Natural killer cell treated with Interleukin-12 subunit alpha and Interleukin-12 subunit beta and Interleukin-15 and Interleukin-18, amount 100 ng/mL, for 72 hours (primary cell): ENCODE measurements around the gene TBC1D14. TPM values are rescaled to one million over a fixed set of nuclear protein-coding genes. Genes with fewer than 3 reads are reported as not detected.

Source experiments
- ATAC-seq, 2 donors: fragments of 150-1000 bp; cut with Tn5 transposase in 1 of 2; sonication (Bioruptor Pico), chemical (Tn5 transposase) in 1 of 2; 2 replicates each; pipeline ENCODE4 v1.10.0; 2021
- DNase-seq: peaks from one replicate; pipeline ENCODE4 v3.0.0; 2022; ENCODE audit warnings: low spot score
- H3K27ac Mint-ChIP-seq, 2 donors: 1 replicate in 1 of 2; 2 replicates in 1 of 2; pipeline ENCODE4 v1.8.0; 2022; ENCODE audit warnings: mixed read lengths in 2 of 2, mild to moderate bottlenecking in 1 of 2, moderate library complexity in 1 of 2
- H3K27me3 Mint-ChIP-seq, 2 donors: 1 replicate in 1 of 2; 2 replicates in 1 of 2; pipeline ENCODE4 v1.8.0; 2022; ENCODE audit warnings: mixed read lengths in 2 of 2
- H3K36me3 Mint-ChIP-seq: one replicate; pipeline ENCODE4 v1.8.0; 2022; ENCODE audit warnings: mixed read lengths
- H3K4me1 Mint-ChIP-seq, 2 donors: 1 replicate in 1 of 2; 2 replicates in 1 of 2; pipeline ENCODE4 v1.8.0; 2022; ENCODE audit warnings: low read depth in 2 of 2, mixed read lengths in 2 of 2, mild to moderate bottlenecking in 1 of 2
- H3K4me3 Mint-ChIP-seq: one replicate; pipeline ENCODE4 v1.8.0; 2022; ENCODE audit warnings: mixed read lengths
- H3K9me3 Mint-ChIP-seq: 2 replicates; pipeline ENCODE4 v1.8.0; 2022; ENCODE audit warnings: mixed read lengths
- total RNA-seq, 2 donors: library from RNA; stranded (reverse); gene quantifications; one replicate each; pipeline ENCODE4 v1.2.3, GENCODE V29; 2022

The TBC1D14 gene
- total RNA-seq, 2 donors from 2014 or later, result 37.3 to 56.9 TPM

GRCh38 chr4:6917461-6918271, 8.0 kb downstream of the TBC1D14 start:
- Mint-ChIP-seq H3K9me3 (no peaks in the 10 kb centered on the region), H3K27me3 (no peaks in the 10 kb centered on the region), H3K4me1 (peaks cover 57 to 58% of the 10 kb centered on the region in 2 donors), H3K27ac (peak overlapping the region; percentile 88 to 93), H3K36me3 (no peaks in the 10 kb centered on the region), H3K4me3 (peak overlapping the region; percentile 82)
- peak; percentile 78 for DNase-seq
- peak; percentile 79 to 84 for ATAC-seq

GRCh38 chr4:6918338-6918737, 8.7 kb downstream of the TBC1D14 start:
- peaks cover 52 to 53% of the 10 kb centered on the region in 2 donors for H3K4me1 Mint-ChIP-seq
- H3K27me3 Mint-ChIP-seq, result no peaks in the 10 kb centered on the region
- H3K4me3 Mint-ChIP-seq, result peak overlapping the region; percentile 82
- H3K27ac Mint-ChIP-seq, result peak overlapping the region; percentile 88 to 93
- H3K36me3 Mint-ChIP-seq, result no peaks in the 10 kb centered on the region
- DNase-seq (no peak), ATAC-seq (peak in 1 of 2 donors; percentile 42)
- H3K9me3 Mint-ChIP-seq, result no peaks in the 10 kb centered on the region

DNA sequence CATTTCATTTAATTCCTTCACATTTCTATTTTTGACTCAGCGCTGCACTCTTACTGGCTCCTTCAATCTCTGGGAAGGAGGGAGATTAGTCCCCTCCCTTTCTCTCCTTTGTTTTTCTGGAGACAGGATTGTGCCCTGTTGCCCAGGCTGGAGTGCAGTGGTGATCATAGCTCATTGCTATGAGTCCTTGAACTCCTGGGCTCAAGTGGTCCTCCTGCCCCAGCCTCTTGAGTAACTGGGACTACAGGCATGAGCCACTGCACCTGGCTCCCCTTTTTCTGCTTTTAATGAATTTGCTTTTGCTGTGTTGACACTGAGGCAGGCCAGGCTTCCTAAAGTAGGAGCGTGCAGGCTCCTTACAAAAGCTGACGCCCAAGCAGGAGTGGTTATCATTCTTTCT, 10.5 kb downstream of the TBC1D14 start:
- Mint-ChIP-seq H3K9me3 (no peaks in the 10 kb centered on the region), H3K4me1 (peaks cover 59 to 63% of the 10 kb centered on the region in 2 donors), H3K27ac (peak overlapping the region; percentile 40 to 63), H3K4me3 (no peak overlapping the region), H3K36me3 (peaks cover under 1% of the 10 kb centered on the region), H3K27me3 (no peaks in the 10 kb centered on the region)
- ATAC-seq, result no peak
- no peak for DNase-seq

DNA sequence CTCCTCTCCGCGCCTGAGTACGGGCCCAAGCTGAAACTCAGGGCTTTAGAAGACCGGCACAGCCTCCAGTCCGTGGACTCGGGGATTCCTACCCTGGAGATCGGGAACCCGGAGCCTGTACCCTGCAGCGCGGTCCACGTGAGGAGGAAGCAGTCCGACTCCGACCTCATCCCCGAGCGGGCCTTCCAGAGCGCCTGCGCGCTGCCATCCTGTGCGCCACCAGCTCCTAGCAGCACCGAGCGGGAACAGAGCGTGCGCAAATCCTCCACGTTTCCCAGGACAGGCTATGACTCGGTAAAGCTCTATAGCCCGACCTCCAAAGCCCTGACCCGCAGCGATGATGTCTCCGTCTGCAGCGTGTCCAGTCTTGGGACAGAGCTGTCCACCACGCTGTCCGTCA, 13.9 kb downstream of the TBC1D14 start:
- H3K36me3 Mint-ChIP-seq, result peaks cover 9% of the 10 kb centered on the region
- DNase-seq (no peak), ATAC-seq (no peak)
- H3K9me3 Mint-ChIP-seq, result no peaks in the 10 kb centered on the region
- no peaks in the 10 kb centered on the region for H3K27me3 Mint-ChIP-seq
- no peak overlapping the region for H3K4me3 Mint-ChIP-seq
- H3K27ac Mint-ChIP-seq, result peak overlapping the region in 1 of 2 donors; percentile 19
- peaks cover 65 to 70% of the 10 kb centered on the region in 2 donors for H3K4me1 Mint-ChIP-seq

DNA sequence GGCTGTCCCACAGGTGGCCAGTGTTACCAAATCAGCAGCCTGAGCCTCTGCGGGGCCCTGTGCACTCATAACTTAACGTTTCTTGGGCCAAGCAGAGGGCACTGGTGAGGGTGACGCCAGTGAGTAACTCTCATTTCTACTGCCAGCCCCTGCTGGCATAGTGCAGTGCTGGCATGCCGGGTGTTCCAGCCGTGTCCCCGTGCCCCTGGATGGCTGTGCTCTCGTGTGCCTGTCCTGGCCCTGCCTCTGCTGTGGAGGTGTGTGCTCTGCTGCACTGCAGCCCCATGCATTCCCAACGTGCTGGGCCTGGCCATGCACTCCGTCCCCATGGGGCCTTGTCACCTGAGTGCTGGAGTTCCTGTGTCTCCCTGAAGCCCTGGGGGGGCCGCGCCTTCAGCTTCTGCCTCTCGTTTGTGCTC, 14.7 kb downstream of the TBC1D14 start:
- Mint-ChIP-seq H3K36me3 (peaks cover 9% of the 10 kb centered on the region), H3K4me3 (peak overlapping the region; percentile 87), H3K27ac (peak overlapping the region; percentile 89 to 95), H3K9me3 (no peaks in the 10 kb centered on the region), H3K27me3 (no peaks in the 10 kb centered on the region), H3K4me1 (peaks cover 69 to 74% of the 10 kb centered on the region in 2 donors)
- ATAC-seq (no peak), DNase-seq (no peak)

GRCh38 chr4:6925357-6925836, 15.8 kb downstream of the TBC1D14 start:
- Mint-ChIP-seq H3K36me3 (peaks cover 9% of the 10 kb centered on the region), H3K4me3 (peak overlapping the region; percentile 87)
- ATAC-seq, result peak; percentile 91 to 93

DNA sequence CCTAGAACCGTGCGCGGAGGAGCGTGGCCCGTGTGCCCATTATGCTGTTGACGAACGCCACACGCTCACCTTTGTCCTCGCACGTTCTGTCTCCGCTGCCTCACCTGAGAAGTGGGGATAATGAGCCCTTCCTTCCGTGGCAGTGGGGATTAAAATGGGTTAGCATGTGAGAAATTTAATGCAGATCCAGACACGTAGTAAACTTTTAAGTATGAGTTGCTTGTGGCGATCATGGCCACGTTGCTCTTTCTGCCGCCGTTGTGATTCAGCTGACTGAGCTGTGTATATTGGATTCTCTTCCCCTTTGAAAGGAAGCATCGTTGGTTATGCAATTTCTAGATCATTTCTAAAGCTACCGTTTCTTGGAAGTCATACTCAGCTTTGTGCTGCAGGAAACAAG, 16.5 kb downstream of the TBC1D14 start:
- H3K4me1 Mint-ChIP-seq, result peaks cover 65 to 69% of the 10 kb centered on the region in 2 donors

More at GRCh38 chr4:6925357-6925836, 15.8 kb downstream of the TBC1D14 start:
- Mint-ChIP-seq H3K27ac (peak overlapping the region; percentile 89 to 95), H3K27me3 (no peaks in the 10 kb centered on the region), H3K9me3 (no peaks in the 10 kb centered on the region), H3K4me1 (peaks cover 70 to 72% of the 10 kb centered on the region in 2 donors)
- DNase-seq, result peak; percentile 88

GRCh38 chr4:6926681-6927478, 17.3 kb downstream of the TBC1D14 start:
- Mint-ChIP-seq H3K9me3 (no peaks in the 10 kb centered on the region), H3K36me3 (peaks cover 14% of the 10 kb centered on the region), H3K4me3 (peak overlapping the region; percentile 87), H3K4me1 (peaks cover 67 to 72% of the 10 kb centered on the region in 2 donors), H3K27me3 (no peaks in the 10 kb centered on the region), H3K27ac (peak overlapping the region; percentile 89 to 95)
- DNase-seq (no peak), ATAC-seq (no peak)

More for the DNA sequence above, 16.5 kb downstream of the TBC1D14 start:
- Mint-ChIP-seq H3K4me3 (peak overlapping the region; percentile 87), H3K27me3 (no peaks in the 10 kb centered on the region), H3K9me3 (no peaks in the 10 kb centered on the region), H3K27ac (peak overlapping the region; percentile 89 to 95), H3K36me3 (peaks cover 9% of the 10 kb centered on the region)
- DNase-seq, result no peak
- ATAC-seq, result peak; percentile 51 to 61

- Mint-ChIP-seq H3K27ac (peak overlapping the region; percentile 89 to 95), H3K9me3 (no peaks in the 10 kb centered on the region), H3K4me3 (no peak overlapping the region), H3K4me1 (peaks cover 57 to 66% of the 10 kb centered on the region in 2 donors), H3K27me3 (no peaks in the 10 kb centered on the region), H3K36me3 (peaks cover 14% of the 10 kb centered on the region)
- ATAC-seq, result no peak
- DNase-seq, result no peak
These were observed 18.5 kb downstream of the TBC1D14 start for GRCh38 chr4:6928081-6928480.

GRCh38 chr4:6929339-6929811, 19.7 kb downstream of the TBC1D14 start:
- H3K9me3 Mint-ChIP-seq, result no peaks in the 10 kb centered on the region
- peaks cover 65 to 66% of the 10 kb centered on the region in 2 donors for H3K4me1 Mint-ChIP-seq
- peaks cover 20% of the 10 kb centered on the region for H3K36me3 Mint-ChIP-seq
- no peak overlapping the region for H3K4me3 Mint-ChIP-seq
- no peak for ATAC-seq
- DNase-seq, result no peak
- H3K27ac Mint-ChIP-seq, result peak overlapping the region in 1 of 2 donors; percentile 95
- no peaks in the 10 kb centered on the region for H3K27me3 Mint-ChIP-seq

DNA sequence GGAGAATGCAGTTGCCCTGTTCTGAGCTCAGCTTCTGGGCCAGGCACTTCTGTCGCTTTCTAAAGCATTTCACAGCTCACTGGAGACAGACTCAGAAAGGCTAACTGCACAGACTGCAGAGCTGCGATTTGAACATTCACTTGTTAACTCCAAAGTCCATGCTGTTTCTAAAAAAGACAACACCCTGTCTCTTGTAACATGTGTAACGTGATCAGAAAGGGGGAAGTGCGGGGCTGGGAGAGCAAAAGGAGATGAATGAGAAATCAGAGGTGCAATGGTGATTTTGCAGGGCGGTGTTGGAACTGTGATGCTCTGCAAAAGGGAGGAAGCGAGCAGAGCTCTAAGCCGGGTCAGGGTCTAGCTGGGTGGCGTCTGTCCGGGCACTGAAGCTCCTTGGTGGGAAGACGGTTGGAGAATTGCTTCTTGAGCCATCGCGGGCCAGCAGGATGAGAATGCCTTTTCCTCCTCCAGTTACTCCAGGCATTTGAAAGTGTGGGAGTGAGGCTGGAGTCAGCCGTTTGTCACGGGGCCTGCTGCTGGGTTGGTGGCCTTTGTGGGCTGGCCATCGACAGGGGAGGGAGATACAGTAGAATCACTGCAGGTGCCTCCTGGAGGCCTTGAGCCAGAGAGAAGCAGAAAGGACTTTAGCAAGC, 20.3 kb downstream of the TBC1D14 start:
- Mint-ChIP-seq H3K4me3 (no peak overlapping the region), H3K4me1 (peaks cover 61% of the 10 kb centered on the region in 2 donors), H3K9me3 (no peaks in the 10 kb centered on the region), H3K36me3 (peaks cover 20% of the 10 kb centered on the region), H3K27me3 (no peaks in the 10 kb centered on the region), H3K27ac (no peak overlapping the region)
- DNase-seq (no peak), ATAC-seq (no peak)

DNA sequence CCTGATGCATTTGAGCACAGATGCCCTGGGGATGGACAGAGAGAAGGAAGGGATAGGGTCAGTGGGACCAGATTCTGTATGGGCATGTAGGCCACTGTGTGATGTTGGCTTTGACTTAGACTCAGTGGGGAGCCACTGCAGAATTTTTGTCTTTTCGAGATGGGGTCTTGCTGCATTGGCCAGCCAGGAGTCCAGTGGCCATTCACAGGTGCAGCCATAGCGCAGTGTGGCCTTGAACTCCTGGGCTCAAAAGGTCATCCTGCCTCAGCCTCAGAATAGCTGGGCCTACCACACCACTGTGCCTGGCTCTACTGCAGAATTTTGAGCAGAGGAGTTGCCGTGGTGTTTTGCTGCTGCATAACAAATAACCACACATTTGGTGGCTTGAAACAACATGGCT, 22.8 kb downstream of the TBC1D14 start:
- DNase-seq, result no peak
- H3K27ac Mint-ChIP-seq, result no peak overlapping the region
- H3K4me1 Mint-ChIP-seq, result peaks cover 46 to 47% of the 10 kb centered on the region in 2 donors
- no peaks in the 10 kb centered on the region for H3K9me3 Mint-ChIP-seq
- H3K27me3 Mint-ChIP-seq, result no peaks in the 10 kb centered on the region
- peaks cover 11% of the 10 kb centered on the region for H3K36me3 Mint-ChIP-seq
- no peak overlapping the region for H3K4me3 Mint-ChIP-seq
- ATAC-seq, result no peak

DNA sequence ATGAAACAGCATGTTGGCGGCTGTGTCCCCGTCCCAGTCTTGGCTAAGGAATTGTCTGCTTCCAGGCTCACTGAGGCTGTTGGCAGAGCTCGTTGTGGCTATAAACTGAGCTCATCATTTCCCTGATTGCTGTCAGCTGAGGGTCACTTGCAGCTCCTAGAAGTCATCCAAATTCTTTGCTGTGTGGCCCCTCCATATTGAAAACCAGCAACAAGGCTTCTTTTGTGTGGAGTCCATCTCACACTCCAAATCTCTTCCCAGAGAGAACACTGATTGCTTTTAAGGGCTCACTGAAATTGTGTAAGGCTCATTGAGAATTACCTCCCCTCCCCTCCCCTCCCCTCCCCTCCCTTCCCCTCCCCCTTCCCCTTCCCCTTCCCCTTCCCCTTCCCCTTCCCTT, 23.3 kb downstream of the TBC1D14 start:
- Mint-ChIP-seq H3K27ac (no peak overlapping the region), H3K4me3 (no peak overlapping the region), H3K9me3 (no peaks in the 10 kb centered on the region), H3K36me3 (peaks cover 11% of the 10 kb centered on the region), H3K4me1 (peaks cover 43 to 46% of the 10 kb centered on the region in 2 donors), H3K27me3 (no peaks in the 10 kb centered on the region)
- ATAC-seq, result no peak
- no peak for DNase-seq
